ENCODE measurements around the gene HTRA1.

GRCh38 chr10:122462533-122463465 lies 1.4 kb downstream of the HTRA1 start:
- TF ChIP-seq CTCF (IDR thresholded peaks at IDR 0.05) (no peak), POLR2A (IDR thresholded peaks at IDR 0.05) (no peak)

Measured in esophagus squamous epithelium (tissue), 4 donors.